ENCODE data around the gene RD3L.

The RD3L gene

DNA sequence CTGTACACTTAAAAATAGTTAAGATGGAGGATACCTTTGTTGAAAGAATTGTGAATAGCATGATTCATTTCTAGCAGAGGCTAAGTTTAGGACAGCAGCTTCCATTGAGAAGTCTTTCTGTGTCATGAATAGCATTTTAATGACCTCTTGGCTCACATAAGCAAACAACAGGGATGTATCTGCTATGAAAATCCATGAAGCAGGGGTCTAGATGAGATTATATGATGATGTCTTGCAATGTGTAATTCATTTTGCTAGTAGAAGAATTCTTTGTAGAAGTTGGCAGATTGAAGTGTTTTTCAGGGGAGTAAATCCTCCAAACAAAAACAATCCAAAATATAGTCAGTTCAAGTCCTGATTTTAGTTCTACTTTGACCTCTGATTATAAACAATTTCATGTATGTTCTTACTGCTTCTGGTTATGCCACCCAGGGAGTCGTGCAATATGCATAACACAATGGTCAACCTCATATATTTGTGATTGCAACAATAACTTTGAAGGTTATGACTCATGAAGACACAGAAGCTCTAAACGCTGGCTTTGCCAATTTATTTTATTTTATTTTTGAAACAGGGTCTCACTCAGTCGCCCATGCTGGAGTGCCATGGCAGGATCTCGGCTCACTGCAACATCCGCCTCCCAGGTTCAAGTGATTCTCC is 6.9 kb upstream of the RD3L start:
- H3K9me3 ChIP-seq (ENCODE audit: control insufficient read depth, insufficient read depth, low read length): 0 out of 2 replicates have a peak, but pooled peaks cover 3% of the 10 kb centered on the region
- H3K27me3 ChIP-seq (ENCODE audit: control insufficient read depth, insufficient read depth, low read length): no peaks in the 10 kb centered on the region
- no peak overlapping the region for H3K4me3 ChIP-seq (ENCODE audit: low read depth, low read length)
- H3K27ac ChIP-seq (ENCODE audit: low read depth, low read length): no peak overlapping the region
- H3K4me1 ChIP-seq (ENCODE audit: control insufficient read depth, insufficient read depth, low read length): no peaks in the 10 kb centered on the region
- no peak overlapping the region for H3K9ac ChIP-seq (ENCODE audit: low read depth, low read length)
- H3K36me3 ChIP-seq (ENCODE audit: control insufficient read depth, insufficient read depth, low read length): no peaks in the 10 kb centered on the region

DNA sequence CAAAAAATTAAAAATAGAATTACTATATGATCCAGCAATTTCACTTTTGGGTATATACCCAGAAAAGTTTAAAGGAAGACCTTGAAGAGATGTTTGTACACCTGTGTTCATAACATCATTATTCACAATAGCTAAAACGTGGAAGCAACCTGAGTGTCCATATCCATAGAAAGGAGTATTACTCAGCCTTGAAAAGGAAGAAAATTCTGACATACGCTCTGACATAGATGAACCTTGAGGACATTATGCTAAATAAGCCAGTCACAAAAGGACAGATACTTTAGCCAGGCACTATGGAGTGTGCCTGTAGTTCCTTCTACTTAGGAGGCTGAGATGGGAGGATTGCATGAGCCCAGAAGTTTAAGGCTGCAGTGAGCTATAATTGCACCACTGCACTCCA is 6.1 kb upstream of the RD3L start:
- Histone ChIP-seq H3K9ac (ENCODE audit: low read depth, low read length) (no peak overlapping the region), H3K4me1 (ENCODE audit: control insufficient read depth, insufficient read depth, low read length) (no peaks in the 10 kb centered on the region), H3K4me3 (ENCODE audit: low read depth, low read length) (no peak overlapping the region), H3K27ac (ENCODE audit: low read depth, low read length) (no peak overlapping the region), H3K9me3 (ENCODE audit: control insufficient read depth, insufficient read depth, low read length) (0 out of 2 replicates have a peak, but pooled peaks cover 3% of the 10 kb centered on the region), H3K27me3 (ENCODE audit: control insufficient read depth, insufficient read depth, low read length) (no peaks in the 10 kb centered on the region), H3K36me3 (ENCODE audit: control insufficient read depth, insufficient read depth, low read length) (no peaks in the 10 kb centered on the region)

DNA sequence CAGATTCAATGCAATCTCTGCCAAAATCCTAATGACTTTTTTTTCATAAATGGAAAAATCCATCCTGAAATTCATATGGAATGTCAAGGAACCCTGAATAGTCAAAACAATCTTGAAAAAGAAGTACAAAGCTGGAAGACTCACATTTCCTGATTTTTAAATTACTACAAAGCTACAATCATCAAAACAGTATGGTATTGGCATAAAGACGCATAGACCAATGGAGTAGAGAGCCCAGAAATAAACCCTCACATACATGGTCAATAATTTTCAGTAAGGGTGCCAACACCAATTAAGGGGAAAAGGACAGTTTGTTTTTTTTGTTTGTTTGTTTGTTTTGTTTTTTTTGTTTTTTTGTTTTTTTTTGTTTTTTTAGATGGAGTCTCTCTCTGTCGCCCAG is 4.6 kb upstream of the RD3L start:
- H3K9me3 ChIP-seq (ENCODE audit: control insufficient read depth, insufficient read depth, low read length): 0 out of 2 replicates have a peak, but pooled peaks cover 3% of the 10 kb centered on the region
- no peak overlapping the region for H3K4me3 ChIP-seq (ENCODE audit: low read depth, low read length)
- H3K36me3 ChIP-seq (ENCODE audit: control insufficient read depth, insufficient read depth, low read length): no peaks in the 10 kb centered on the region
- no peaks in the 10 kb centered on the region for H3K27me3 ChIP-seq (ENCODE audit: control insufficient read depth, insufficient read depth, low read length)
- no peak overlapping the region for H3K27ac ChIP-seq (ENCODE audit: low read depth, low read length)
- H3K4me1 ChIP-seq (ENCODE audit: control insufficient read depth, insufficient read depth, low read length): no peaks in the 10 kb centered on the region
- no peak overlapping the region for H3K9ac ChIP-seq (ENCODE audit: low read depth, low read length)

DNA sequence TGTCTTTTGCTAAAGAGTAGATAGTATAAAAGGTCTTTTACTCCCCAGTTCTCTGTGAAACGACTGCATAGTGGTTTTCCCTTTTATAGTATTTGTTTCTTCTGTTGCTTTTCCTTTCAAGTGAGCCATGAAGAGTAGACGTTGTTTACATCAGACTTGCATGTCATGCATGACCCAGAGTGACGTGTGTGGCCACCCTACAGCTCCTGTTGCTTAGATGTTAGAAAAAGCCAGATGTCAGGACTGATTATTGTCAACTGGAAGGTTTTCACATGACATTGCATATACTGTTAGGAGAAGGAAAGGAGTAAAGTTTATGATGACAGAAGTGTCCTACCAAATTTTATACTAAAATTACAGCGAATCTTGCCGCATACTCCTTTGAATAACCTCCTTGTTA is 1.3 kb upstream of the RD3L start:
- Histone ChIP-seq H3K36me3 (ENCODE audit: control insufficient read depth, insufficient read depth, low read length) (no peaks in the 10 kb centered on the region), H3K9ac (ENCODE audit: low read depth, low read length) (no peak overlapping the region), H3K4me1 (ENCODE audit: control insufficient read depth, insufficient read depth, low read length) (no peaks in the 10 kb centered on the region), H3K4me3 (ENCODE audit: low read depth, low read length) (no peak overlapping the region), H3K9me3 (ENCODE audit: control insufficient read depth, insufficient read depth, low read length) (0 out of 2 replicates have a peak, but pooled peaks cover 3% of the 10 kb centered on the region), H3K27me3 (ENCODE audit: control insufficient read depth, insufficient read depth, low read length) (no peaks in the 10 kb centered on the region), H3K27ac (ENCODE audit: low read depth, low read length) (no peak overlapping the region)

DNA sequence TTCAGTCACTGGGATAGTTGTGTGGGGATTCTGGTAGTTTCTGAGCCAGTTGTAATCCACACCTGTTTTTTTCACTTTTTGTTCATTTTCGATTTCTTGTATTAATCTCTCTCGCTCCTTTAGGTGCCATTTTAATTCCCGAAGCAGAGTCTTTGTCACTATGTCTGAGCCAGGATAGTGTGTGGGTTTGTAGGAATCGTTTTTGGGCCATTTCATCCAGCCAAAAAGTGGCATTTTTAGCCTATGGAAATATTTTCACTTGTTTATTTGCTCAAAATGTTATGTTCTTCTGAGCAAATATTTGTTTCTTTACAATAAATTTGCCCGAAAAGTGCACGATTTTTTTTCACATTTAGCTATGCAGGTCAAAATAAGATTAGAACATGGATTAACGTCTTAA is 867 bp downstream of the RD3L start:
- H3K9ac ChIP-seq (ENCODE audit: low read depth, low read length): no peak overlapping the region
- no peaks in the 10 kb centered on the region for H3K36me3 ChIP-seq (ENCODE audit: control insufficient read depth, insufficient read depth, low read length)
- no peaks in the 10 kb centered on the region for H3K4me1 ChIP-seq (ENCODE audit: control insufficient read depth, insufficient read depth, low read length)
- H3K27ac ChIP-seq (ENCODE audit: low read depth, low read length): no peak overlapping the region
- H3K9me3 ChIP-seq (ENCODE audit: control insufficient read depth, insufficient read depth, low read length): no peaks in the 10 kb centered on the region
- no peaks in the 10 kb centered on the region for H3K27me3 ChIP-seq (ENCODE audit: control insufficient read depth, insufficient read depth, low read length)
- no peak overlapping the region for H3K4me3 ChIP-seq (ENCODE audit: low read depth, low read length)

DNA sequence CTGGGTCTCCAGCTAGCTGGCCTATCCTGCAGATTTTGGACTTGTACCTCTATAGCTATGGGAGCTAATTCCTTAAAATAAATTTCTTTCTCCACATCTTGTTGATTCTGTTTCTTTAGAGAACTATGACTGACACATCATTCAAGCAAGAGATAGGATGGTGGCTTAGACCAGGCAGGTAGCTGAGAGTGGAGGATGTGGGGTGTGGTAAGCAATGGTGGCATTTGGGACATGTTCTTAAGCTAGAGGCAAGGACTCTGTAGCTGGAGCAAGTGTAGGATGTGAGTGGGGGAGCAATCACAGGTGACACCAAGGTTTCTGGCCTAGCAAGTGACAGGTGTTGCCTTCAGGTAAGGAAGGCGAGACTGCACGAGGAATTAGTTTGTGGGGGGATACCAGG is 7.2 kb downstream of the RD3L start:
- H3K36me3 ChIP-seq (ENCODE audit: control insufficient read depth, insufficient read depth, low read length): no peaks in the 10 kb centered on the region
- H3K9ac ChIP-seq (ENCODE audit: low read depth, low read length): no peak overlapping the region
- H3K27me3 ChIP-seq (ENCODE audit: control insufficient read depth, insufficient read depth, low read length): no peaks in the 10 kb centered on the region
- no peaks in the 10 kb centered on the region for H3K4me1 ChIP-seq (ENCODE audit: control insufficient read depth, insufficient read depth, low read length)
- no peak overlapping the region for H3K27ac ChIP-seq (ENCODE audit: low read depth, low read length)
- no peaks in the 10 kb centered on the region for H3K9me3 ChIP-seq (ENCODE audit: control insufficient read depth, insufficient read depth, low read length)
- H3K4me3 ChIP-seq (ENCODE audit: low read depth, low read length): no peak overlapping the region

DNA sequence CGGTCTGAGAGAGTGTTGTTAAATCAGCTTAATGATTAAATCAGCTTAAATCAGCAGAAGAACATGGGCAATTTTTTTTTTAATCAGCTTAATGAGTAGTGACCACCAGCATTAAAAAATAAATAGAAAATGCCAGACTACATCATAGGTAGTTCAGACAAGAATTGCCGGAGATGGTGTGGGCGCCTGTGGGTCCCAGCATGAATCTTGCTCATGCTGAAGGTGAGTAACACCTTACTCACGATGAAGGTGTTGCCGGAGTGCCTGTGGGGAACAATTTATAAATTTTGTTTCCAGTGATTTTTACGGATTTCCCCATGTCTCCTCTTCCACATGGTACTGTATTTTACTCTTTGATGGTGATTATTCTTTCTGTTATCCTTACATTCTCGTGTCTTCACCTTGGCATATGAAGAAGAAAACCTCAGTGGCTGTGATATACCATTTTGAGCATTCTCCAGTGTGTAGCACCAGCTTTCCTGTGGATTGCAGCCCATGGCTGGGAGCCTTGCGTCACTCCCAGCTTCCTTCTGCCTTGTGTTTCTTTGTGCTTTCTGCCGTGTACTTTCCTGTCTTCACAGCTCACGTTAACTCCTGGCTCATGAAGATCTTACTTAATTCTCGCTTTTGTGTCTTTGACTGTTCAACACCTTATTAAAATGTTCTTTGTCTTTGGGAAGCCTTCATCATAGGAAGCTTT is 9.4 kb downstream of the RD3L start:
- no peak overlapping the region for H3K4me3 ChIP-seq (ENCODE audit: low read depth, low read length)
- no peaks in the 10 kb centered on the region for H3K36me3 ChIP-seq (ENCODE audit: control insufficient read depth, insufficient read depth, low read length)
- H3K4me1 ChIP-seq (ENCODE audit: control insufficient read depth, insufficient read depth, low read length): no peaks in the 10 kb centered on the region
- no peaks in the 10 kb centered on the region for H3K27me3 ChIP-seq (ENCODE audit: control insufficient read depth, insufficient read depth, low read length)
- no peaks in the 10 kb centered on the region for H3K9me3 ChIP-seq (ENCODE audit: control insufficient read depth, insufficient read depth, low read length)
- no peak overlapping the region for H3K27ac ChIP-seq (ENCODE audit: low read depth, low read length)
- H3K9ac ChIP-seq (ENCODE audit: low read depth, low read length): no peak overlapping the region

DNA sequence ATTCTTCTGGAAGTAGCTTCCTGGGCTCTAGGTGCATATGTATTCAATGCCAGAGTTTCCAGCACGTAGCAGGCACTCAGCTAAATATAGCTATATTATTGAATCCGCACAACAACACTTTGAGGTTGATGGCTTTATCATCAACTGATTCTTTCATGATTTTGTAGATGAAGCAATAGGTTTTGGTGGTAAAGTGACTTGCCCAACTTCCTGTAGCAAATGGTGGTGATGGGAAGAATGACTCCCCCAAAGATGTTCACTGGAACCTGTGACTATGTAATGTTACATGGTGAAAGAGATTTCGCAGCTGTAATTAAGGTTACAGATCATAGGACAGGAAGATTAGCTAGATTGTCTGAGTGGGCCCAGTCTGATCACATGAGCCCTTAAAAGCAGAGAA is 10.9 kb downstream of the RD3L start:
- H3K27me3 ChIP-seq (ENCODE audit: control insufficient read depth, insufficient read depth, low read length): no peaks in the 10 kb centered on the region
- H3K36me3 ChIP-seq (ENCODE audit: control insufficient read depth, insufficient read depth, low read length): no peaks in the 10 kb centered on the region
- H3K4me3 ChIP-seq (ENCODE audit: low read depth, low read length): no peak overlapping the region
- H3K9ac ChIP-seq (ENCODE audit: low read depth, low read length): no peak overlapping the region
- no peaks in the 10 kb centered on the region for H3K9me3 ChIP-seq (ENCODE audit: control insufficient read depth, insufficient read depth, low read length)
- H3K4me1 ChIP-seq (ENCODE audit: control insufficient read depth, insufficient read depth, low read length): no peaks in the 10 kb centered on the region
- no peak overlapping the region for H3K27ac ChIP-seq (ENCODE audit: low read depth, low read length)

DNA sequence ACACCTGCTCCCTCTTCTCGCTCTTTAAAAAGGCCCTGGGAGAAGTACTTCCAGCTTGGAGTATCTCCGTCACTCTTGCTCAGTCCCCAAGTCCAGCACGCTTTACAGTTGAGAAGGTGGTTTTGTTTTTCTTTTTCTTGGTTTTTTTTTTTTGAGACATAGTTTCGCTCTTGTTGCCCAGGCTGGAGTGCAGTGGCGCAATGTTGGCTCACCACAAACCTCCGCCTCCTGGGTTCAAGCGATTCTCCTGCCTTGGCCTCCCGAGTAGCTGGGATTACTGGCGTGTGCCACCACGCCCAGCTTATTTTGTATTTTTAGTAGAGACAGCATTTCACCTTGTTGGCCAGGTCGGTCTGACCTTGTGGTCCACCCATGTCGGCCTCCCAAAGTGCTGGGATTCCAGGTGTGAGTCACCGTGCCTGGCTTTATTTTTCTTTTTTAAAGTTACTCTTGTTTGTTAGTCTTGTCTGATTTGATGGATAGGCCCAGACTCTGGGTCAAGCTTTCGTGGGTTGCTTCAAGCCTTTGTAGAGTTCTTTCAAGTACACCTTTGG is 12.2 kb downstream of the RD3L start:
- H3K4me3 ChIP-seq (ENCODE audit: low read depth, low read length): no peak overlapping the region
- no peaks in the 10 kb centered on the region for H3K4me1 ChIP-seq (ENCODE audit: control insufficient read depth, insufficient read depth, low read length)
- H3K9ac ChIP-seq (ENCODE audit: low read depth, low read length): no peak overlapping the region
- no peak overlapping the region for H3K27ac ChIP-seq (ENCODE audit: low read depth, low read length)
- no peaks in the 10 kb centered on the region for H3K27me3 ChIP-seq (ENCODE audit: control insufficient read depth, insufficient read depth, low read length)
- H3K9me3 ChIP-seq (ENCODE audit: control insufficient read depth, insufficient read depth, low read length): no peaks in the 10 kb centered on the region
- no peaks in the 10 kb centered on the region for H3K36me3 ChIP-seq (ENCODE audit: control insufficient read depth, insufficient read depth, low read length)

DNA sequence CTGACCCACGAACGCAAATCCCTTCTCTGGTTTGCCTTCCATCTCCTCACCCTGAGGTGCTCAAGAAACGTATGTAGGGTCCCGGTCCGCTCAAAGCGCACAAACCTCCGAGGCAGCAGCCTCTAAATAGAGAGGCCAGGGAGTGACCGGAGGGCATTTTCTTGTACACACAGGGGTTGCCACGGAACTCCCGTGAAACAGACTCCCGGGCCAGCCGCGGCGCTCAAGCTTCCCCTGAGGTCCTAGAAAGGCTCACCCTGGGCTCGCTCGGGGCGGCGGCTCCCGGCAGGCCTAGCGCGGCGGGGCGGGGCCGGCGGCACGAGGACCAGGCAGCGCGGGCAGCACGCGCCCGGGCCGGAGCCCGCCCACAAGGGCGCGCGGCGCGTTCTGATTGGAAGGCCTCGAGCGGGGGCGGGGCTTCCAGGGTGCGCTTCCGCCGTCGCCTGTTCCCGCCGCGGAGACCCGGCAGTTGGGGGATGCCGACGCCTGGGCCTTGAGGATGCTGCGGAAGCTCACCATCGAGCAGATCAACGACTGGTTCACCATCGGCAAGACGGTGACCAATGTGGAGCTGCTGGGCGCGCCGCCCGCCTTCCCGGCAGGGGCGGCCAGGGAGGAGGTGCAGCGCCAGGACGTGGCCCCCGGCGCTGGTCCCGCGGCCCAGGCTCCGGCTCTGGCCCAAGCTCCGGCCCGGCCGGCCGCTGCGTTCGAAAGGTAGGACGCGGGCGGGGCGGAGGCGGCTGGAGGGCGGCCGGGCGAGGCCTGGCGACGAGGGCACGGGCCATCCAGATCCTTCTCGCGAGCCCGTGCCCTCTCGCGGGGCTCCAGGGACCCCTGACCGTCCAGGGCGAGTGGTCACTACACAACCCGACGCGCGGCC is 14.1 kb downstream of the RD3L start, which contains the start of gene TDRD9:
TDRD9 (plus strand) TSS at position 446 of the 880 bp plus-strand sequence; CDS start at position 500, 54 bp downstream.
- Histone ChIP-seq H3K9me3 (ENCODE audit: control insufficient read depth, insufficient read depth, low read length) (no peaks in the 10 kb centered on the region), H3K4me3 (ENCODE audit: low read depth, low read length) (no peak within 1 kb of the TSS), H3K27ac (ENCODE audit: low read depth, low read length) (no peak within 1 kb of the TSS)

More for the DNA sequence above, 14.1 kb downstream of the RD3L start, which contains the start of gene TDRD9:
- Histone ChIP-seq H3K36me3 (ENCODE audit: control insufficient read depth, insufficient read depth, low read length) (no peaks in the 10 kb centered on the region), H3K9ac (ENCODE audit: low read depth, low read length) (no peak within 1 kb of the TSS), H3K27me3 (ENCODE audit: control insufficient read depth, insufficient read depth, low read length) (no peaks in the 10 kb centered on the region), H3K4me1 (ENCODE audit: control insufficient read depth, insufficient read depth, low read length) (no peaks in the 10 kb centered on the region)
